HepG2 (cell line): ENCODE results near the gene LMAN2. TPM values are rescaled to one million over a fixed set of nuclear protein-coding genes. Genes with fewer than 3 reads are reported as not detected.

Experiments
- ATAD3A ChIP-seq: sonication (generic); formaldehyde crosslinking; IDR thresholded peaks from 2 replicates; pipeline ENCODE4 v1.4.0; 2020; ENCODE audit warnings: missing genetic modification reagents
- CREB1 ChIP-seq, 2 experiments: fragments of 450-650 bp in 1 of 2; IDR thresholded peaks; 2 replicates each; pipeline ENCODE4 v1.6.1; 2016 to 2017; ENCODE audit warnings: control low read depth in 1 of 2, mild to moderate bottlenecking in 1 of 2, missing compliant biosample characterization in 1 of 2, missing genetic modification characterization in 1 of 2
- EP300 ChIP-seq, 3 experiments: sonication (generic) in 1 of 3; formaldehyde crosslinking in 1 of 3; IDR thresholded peaks; 2 replicates each; pipeline versions ENCODE4 v1.5.1 to v1.6.1; 2011 to 2020; ENCODE audit warnings: low read depth in 2 of 3, low read length in 2 of 3, borderline replicate concordance in 1 of 3, improper control_type of control experiment in 1 of 3, mild to moderate bottlenecking in 1 of 3, missing genetic modification reagents in 1 of 3, moderate library complexity in 1 of 3
- FOXJ3 ChIP-seq: sonication (generic); formaldehyde crosslinking; IDR thresholded peaks from 2 replicates; pipeline ENCODE4 v1.4.0; 2020; ENCODE audit warnings: missing genetic modification reagents, mild to moderate bottlenecking, borderline replicate concordance
- GATAD2A ChIP-seq: IDR thresholded peaks from 2 replicates; pipeline ENCODE4 v1.6.1; 2016
- HNF4G ChIP-seq, 2 experiments: sonication (generic) in 1 of 2; formaldehyde crosslinking in 1 of 2; IDR thresholded peaks; 2 replicates each; pipeline versions ENCODE4 v1.4.0 to v1.6.1; 2011 to 2020; ENCODE audit warnings: borderline replicate concordance in 2 of 2, low read depth in 2 of 2, mild to moderate bottlenecking in 2 of 2, low read length in 1 of 2, missing genetic modification reagents in 1 of 2, moderate library complexity in 1 of 2
- MAF1 ChIP-seq: sonication (generic); formaldehyde crosslinking; IDR thresholded peaks from 2 replicates; pipeline ENCODE4 v1.5.0; 2020; ENCODE audit warnings: missing genetic modification reagents, borderline replicate concordance
- NR2F6 ChIP-seq, 2 experiments: IDR thresholded peaks; 2 replicates each; pipeline ENCODE4 v1.6.1; 2016; ENCODE audit warnings: antibody characterized with exemption in 1 of 2, mild to moderate bottlenecking in 1 of 2
- PCBP2 ChIP-seq: fragments of 200-400 bp; formaldehyde crosslinking; optimal IDR thresholded peaks from 2 replicates; pipeline ENCODE3; 2018; ENCODE audit warnings: low read length, low read depth; ENCODE audit not compliant: poor library complexity, severe bottlenecking
- PHF5A ChIP-seq: IDR thresholded peaks from one replicate; pipeline ENCODE4 v1.6.1; 2018; ENCODE audit warnings: low read depth, missing genetic modification reagents; ENCODE audit not compliant: unreplicated experiment
- POLR2AphosphoS2 ChIP-seq: IDR thresholded peaks from 2 replicates; pipeline ENCODE4 v1.6.1; 2011; ENCODE audit warnings: low read depth, low read length, improper control_type of control experiment
- STAG1 ChIP-seq: sonication (generic); formaldehyde crosslinking; IDR thresholded peaks from 2 replicates; pipeline ENCODE4 v1.4.0; 2020; ENCODE audit warnings: missing genetic modification reagents
- SYNCRIP ChIP-seq: fragments of 200-400 bp; formaldehyde crosslinking; IDR thresholded peaks from 2 replicates; pipeline ENCODE4 v1.6.1; 2018; ENCODE audit warnings: mild to moderate bottlenecking, low read depth, low read length; ENCODE audit not compliant: insufficient read depth
- THAP11 ChIP-seq: IDR thresholded peaks from 2 replicates; pipeline ENCODE4 v1.6.1; 2016; ENCODE audit warnings: missing biosample characterization, missing genetic modification reagents
- ZNF263 ChIP-seq: sonication (generic); formaldehyde crosslinking; IDR thresholded peaks from 2 replicates; pipeline ENCODE4 v1.4.0; 2020; ENCODE audit warnings: missing genetic modification reagents
- ZNF329 ChIP-seq: sonication (generic); formaldehyde crosslinking; IDR thresholded peaks from 2 replicates; pipeline ENCODE4 v1.9.0; 2021; ENCODE audit warnings: low read depth, mild to moderate bottlenecking, missing genetic modification reagents
- ZNF331 ChIP-seq: sonication (generic); formaldehyde crosslinking; IDR thresholded peaks from 2 replicates; pipeline ENCODE4 v1.4.0; 2020; ENCODE audit warnings: missing genetic modification reagents
- ZNF451 ChIP-seq: sonication (generic); formaldehyde crosslinking; IDR thresholded peaks from 2 replicates; pipeline ENCODE4 v1.5.0; 2020; ENCODE audit warnings: mild to moderate bottlenecking, missing genetic modification reagents
- ZNF543 ChIP-seq: sonication (generic); formaldehyde crosslinking; IDR thresholded peaks from 2 replicates; pipeline ENCODE4 v1.4.0; 2020; ENCODE audit warnings: mild to moderate bottlenecking, missing genetic modification reagents
- ZNF709 ChIP-seq: sonication (generic); formaldehyde crosslinking; IDR thresholded peaks from 2 replicates; pipeline ENCODE4 v1.5.0; 2020; ENCODE audit warnings: mild to moderate bottlenecking, missing genetic modification reagents
- ZNF790 ChIP-seq: sonication (generic); formaldehyde crosslinking; IDR thresholded peaks from 2 replicates; pipeline ENCODE4 v1.8.0; 2022; ENCODE audit warnings: missing genetic modification reagents, mild to moderate bottlenecking, borderline replicate concordance
- polyA plus RNA-seq, 8 experiments: library from polyadenylated mRNA; depleted of rRNA in 3 of 8; stranded (reverse) in 7 of 8; unstranded in 1 of 8; fragments of >200 nt; fragmentation: Illumina TruSeq in 4 of 8; extraction: Trizol in 4 of 8; gene quantifications; 2 replicates each; pipeline versions ENCODE4 v1.2.1 to v1.2.3, GENCODE V29; 2011 to 2016; ENCODE audit warnings: low read depth in 4 of 8, missing spikeins in 1 of 8, mixed read lengths in 1 of 8; ENCODE audit not compliant: insufficient read depth in 1 of 8
- total RNA-seq, 5 experiments: library from RNA; depleted of rRNA; stranded (reverse); fragments of >200 nt; fragmentation: Illumina TruSeq; extraction: Trizol; gene quantifications; 2 replicates each; pipeline ENCODE4 v1.2.3, GENCODE V29; 2016; ENCODE audit warnings: low read depth in 1 of 5
- TF ChIP-seq, protein P1 (sequence below), 2 experiments: sonication (generic) in 1 of 2; formaldehyde crosslinking in 1 of 2; IDR thresholded peaks; 2 replicates each; pipeline versions ENCODE4 v1.4.0 to v1.6.1; 2018 to 2020; ENCODE audit warnings: missing genetic modification reagents in 2 of 2, borderline replicate concordance in 1 of 2, low read depth in 1 of 2, mild to moderate bottlenecking in 1 of 2, missing biosample characterization in 1 of 2
- TF ChIP-seq, protein P2 (sequence below): sonication (generic); formaldehyde crosslinking; IDR thresholded peaks from 2 replicates; pipeline ENCODE4 v1.5.1; 2020; ENCODE audit warnings: mild to moderate bottlenecking, moderate library complexity, missing genetic modification reagents
- TF ChIP-seq, protein P3 (sequence below): sonication (generic); formaldehyde crosslinking; conservative IDR thresholded peaks from 2 replicates; pipeline ENCODE4 v1.8.0; 2022; ENCODE audit warnings: mild to moderate bottlenecking, moderate library complexity, missing genetic modification reagents

Gene LMAN2
- total and polyA plus RNA-seq, 2 of the 13 experiments (the other 11 are each of a cell fraction or from before 2014, with no cell fraction given), result 191 to 197 TPM

- TF ChIP-seq NR2F6 (IDR thresholded peaks at IDR 0.05), result no peak
- TF ChIP-seq NR2F6 (CRISPR knock-in tag; IDR thresholded peaks at IDR 0.05), result peak; percentile 6; the same call in 1 of the 2 replicates
- no peak for TF ChIP-seq SYNCRIP
- TF ChIP-seq ZNF451 (CRISPR knock-in tag), result no peak
- TF ChIP-seq PHF5A, result no peak
- TF ChIP-seq, protein P1, sequence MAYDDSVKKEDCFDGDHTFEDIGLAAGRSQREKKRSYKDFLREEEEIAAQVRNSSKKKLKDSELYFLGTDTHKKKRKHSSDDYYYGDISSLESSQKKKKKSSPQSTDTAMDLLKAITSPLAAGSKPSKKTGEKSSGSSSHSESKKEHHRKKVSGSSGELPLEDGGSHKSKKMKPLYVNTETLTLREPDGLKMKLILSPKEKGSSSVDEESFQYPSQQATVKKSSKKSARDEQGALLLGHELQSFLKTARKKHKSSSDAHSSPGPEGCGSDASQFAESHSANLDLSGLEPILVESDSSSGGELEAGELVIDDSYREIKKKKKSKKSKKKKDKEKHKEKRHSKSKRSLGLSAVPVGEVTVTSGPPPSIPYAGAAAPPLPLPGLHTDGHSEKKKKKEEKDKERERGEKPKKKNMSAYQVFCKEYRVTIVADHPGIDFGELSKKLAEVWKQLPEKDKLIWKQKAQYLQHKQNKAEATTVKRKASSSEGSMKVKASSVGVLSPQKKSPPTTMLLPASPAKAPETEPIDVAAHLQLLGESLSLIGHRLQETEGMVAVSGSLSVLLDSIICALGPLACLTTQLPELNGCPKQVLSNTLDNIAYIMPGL (CRISPR knock-in tag; IDR thresholded peaks at IDR 0.05; ENCODE audit: borderline replicate concordance in 1 of 2, low read depth in 1 of 2), result peak; percentile 56 to 70; a peak in 3 of 4 replicates
- TF ChIP-seq, protein P2, sequence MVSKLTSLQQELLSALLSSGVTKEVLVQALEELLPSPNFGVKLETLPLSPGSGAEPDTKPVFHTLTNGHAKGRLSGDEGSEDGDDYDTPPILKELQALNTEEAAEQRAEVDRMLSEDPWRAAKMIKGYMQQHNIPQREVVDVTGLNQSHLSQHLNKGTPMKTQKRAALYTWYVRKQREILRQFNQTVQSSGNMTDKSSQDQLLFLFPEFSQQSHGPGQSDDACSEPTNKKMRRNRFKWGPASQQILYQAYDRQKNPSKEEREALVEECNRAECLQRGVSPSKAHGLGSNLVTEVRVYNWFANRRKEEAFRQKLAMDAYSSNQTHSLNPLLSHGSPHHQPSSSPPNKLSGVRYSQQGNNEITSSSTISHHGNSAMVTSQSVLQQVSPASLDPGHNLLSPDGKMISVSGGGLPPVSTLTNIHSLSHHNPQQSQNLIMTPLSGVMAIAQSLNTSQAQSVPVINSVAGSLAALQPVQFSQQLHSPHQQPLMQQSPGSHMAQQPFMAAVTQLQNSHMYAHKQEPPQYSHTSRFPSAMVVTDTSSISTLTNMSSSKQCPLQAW (CRISPR knock-in tag), result peak; percentile 68
- peak; percentile 77; the same call in 1 of the 2 replicates for TF ChIP-seq ZNF331 (CRISPR knock-in tag)
- TF ChIP-seq POLR2AphosphoS2, result no peak
- TF ChIP-seq ZNF543 (CRISPR knock-in tag), result no peak
- no peak for TF ChIP-seq MAF1
- 0 out of 2 replicates have a peak, but pooled peaks have one; percentile 29 for TF ChIP-seq THAP11 (CRISPR knock-in tag)
- 0 out of 2 replicates have a peak, but pooled peaks have one; percentile 34 for TF ChIP-seq FOXJ3 (CRISPR knock-in tag)
- TF ChIP-seq HNF4G (IDR thresholded peaks at IDR 0.05; ENCODE audit: borderline replicate concordance, low read depth, low read length), result no peak; the same call in 1 of the 2 replicates
- TF ChIP-seq HNF4G (CRISPR knock-in tag; IDR thresholded peaks at IDR 0.05; ENCODE audit: borderline replicate concordance, low read depth), result no peak
- TF ChIP-seq ZNF709 (CRISPR knock-in tag), result no peak
- TF ChIP-seq ZNF329 (CRISPR knock-in tag), result no peak
- TF ChIP-seq ZNF790, result no peak
- TF ChIP-seq PCBP2, result no peak
- TF ChIP-seq CREB1 (IDR thresholded peaks at IDR 0.05), result no peak
- peak; percentile 18; the same call in 1 of the 2 replicates for TF ChIP-seq CREB1 (CRISPR knock-in tag; IDR thresholded peaks at IDR 0.05)
- peak; percentile 53; the same call in 1 of the 2 replicates for TF ChIP-seq GATAD2A (CRISPR knock-in tag)
- TF ChIP-seq, protein P3, sequence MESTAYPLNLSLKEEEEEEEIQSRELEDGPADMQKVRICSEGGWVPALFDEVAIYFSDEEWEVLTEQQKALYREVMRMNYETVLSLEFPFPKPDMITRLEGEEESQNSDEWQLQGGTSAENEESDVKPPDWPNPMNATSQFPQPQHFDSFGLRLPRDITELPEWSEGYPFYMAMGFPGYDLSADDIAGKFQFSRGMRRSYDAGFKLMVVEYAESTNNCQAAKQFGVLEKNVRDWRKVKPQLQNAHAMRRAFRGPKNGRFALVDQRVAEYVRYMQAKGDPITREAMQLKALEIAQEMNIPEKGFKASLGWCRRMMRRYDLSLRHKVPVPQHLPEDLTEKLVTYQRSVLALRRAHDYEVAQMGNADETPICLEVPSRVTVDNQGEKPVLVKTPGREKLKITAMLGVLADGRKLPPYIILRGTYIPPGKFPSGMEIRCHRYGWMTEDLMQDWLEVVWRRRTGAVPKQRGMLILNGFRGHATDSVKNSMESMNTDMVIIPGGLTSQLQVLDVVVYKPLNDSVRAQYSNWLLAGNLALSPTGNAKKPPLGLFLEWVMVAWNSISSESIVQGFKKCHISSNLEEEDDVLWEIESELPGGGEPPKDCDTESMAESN (CRISPR knock-in tag), result peak; percentile 63
- no peak for TF ChIP-seq ATAD3A (CRISPR knock-in tag)
- peak in 1 of 2 experiments; percentile 25; a peak in 1 of 4 replicates for TF ChIP-seq EP300 (IDR thresholded peaks at IDR 0.05; ENCODE audit: low read depth in 2 of 2, low read length in 2 of 2)
- no peak for TF ChIP-seq EP300 (CRISPR knock-in tag; IDR thresholded peaks at IDR 0.05; ENCODE audit: borderline replicate concordance)
- peak; percentile 43; the same call in 1 of the 2 replicates for TF ChIP-seq ZNF263
- TF ChIP-seq STAG1, result peak; percentile 86
Observed at GRCh38 chr5:177317959-177318377, 33.5 kb downstream of the LMAN2 start (continued).
